ENCODE results near the gene CEPT1.

- TF ChIP-seq EP300 (IDR thresholded peaks at IDR 0.05; ENCODE audit: borderline replicate concordance in 1 of 2, low read depth in 2 of 2, low read length in 2 of 2) (no peak), POLR2A (IDR thresholded peaks at IDR 0.05; ENCODE audit: control extremely low read depth in 1 of 2, low read depth in 2 of 2, low read length in 2 of 2) (no peak), RFX5 (IDR thresholded peaks at IDR 0.05; ENCODE audit: borderline replicate concordance, low read depth, low read length) (no peak), USF2 (IDR thresholded peaks at IDR 0.05; ENCODE audit: low read length) (no peak), ZNF274 (IDR thresholded peaks at IDR 0.05; ENCODE audit: borderline replicate concordance, extremely low read depth, low read length) (no peak), FOSL1 (IDR thresholded peaks at IDR 0.05; ENCODE audit: insufficient read depth, low read depth, low read length) (no peak), RAD21 (IDR thresholded peaks at IDR 0.05 in 1 of 2, conservative IDR thresholded peaks at IDR 0.05 in 1 of 2; ENCODE audit: low read depth in 2 of 2, low read length in 2 of 2) (no peak), SRF (IDR thresholded peaks at IDR 0.05; ENCODE audit: low read depth, low read length) (no peak), CTCF (IDR thresholded peaks at IDR 0.05; ENCODE audit: control extremely low read depth in 1 of 3, insufficient read depth in 1 of 3, low read depth in 1 of 3, low read length in 3 of 3) (no peak), BCL11A (IDR thresholded peaks at IDR 0.05; ENCODE audit: low read depth in 2 of 2, low read length in 2 of 2) (no peak), CREB1 (IDR thresholded peaks at IDR 0.05) (no peak), EZH2 (IDR thresholded peaks at IDR 0.05; ENCODE audit: low read depth, low read length, severe bottlenecking) (no peak), CBX5 (IDR thresholded peaks at IDR 0.05; ENCODE audit: low read depth, low read length) (no peak)
- TF ChIP-seq, protein P1, sequence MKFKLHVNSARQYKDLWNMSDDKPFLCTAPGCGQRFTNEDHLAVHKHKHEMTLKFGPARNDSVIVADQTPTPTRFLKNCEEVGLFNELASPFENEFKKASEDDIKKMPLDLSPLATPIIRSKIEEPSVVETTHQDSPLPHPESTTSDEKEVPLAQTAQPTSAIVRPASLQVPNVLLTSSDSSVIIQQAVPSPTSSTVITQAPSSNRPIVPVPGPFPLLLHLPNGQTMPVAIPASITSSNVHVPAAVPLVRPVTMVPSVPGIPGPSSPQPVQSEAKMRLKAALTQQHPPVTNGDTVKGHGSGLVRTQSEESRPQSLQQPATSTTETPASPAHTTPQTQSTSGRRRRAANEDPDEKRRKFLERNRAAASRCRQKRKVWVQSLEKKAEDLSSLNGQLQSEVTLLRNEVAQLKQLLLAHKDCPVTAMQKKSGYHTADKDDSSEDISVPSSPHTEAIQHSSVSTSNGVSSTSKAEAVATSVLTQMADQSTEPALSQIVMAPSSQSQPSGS (IDR thresholded peaks at IDR 0.05; ENCODE audit: low read length), result no peak
These were observed 88.7 kb downstream of the CEPT1 start for GRCh38 chr1:111228748-111229126.
